Thoracic aorta (tissue), 2 donors: Measurements from ENCODE around the gene ZNF69. TPM values are rescaled to one million over a fixed set of nuclear protein-coding genes. Genes with fewer than 3 reads are reported as not detected.
A peak's percentile ranks its signal among the peaks of the same experiment; 100 is the strongest.
"Not testable (repeated sequence)": the region's sequence is repeated elsewhere in the genome, so short reads cannot be mapped to it uniquely, and the experiment has no call there.

Experiments
- ATAC-seq: fragments of 150-250 bp; one replicate; pipeline ENCODE4 v1.8.0; 2017; ENCODE audit warnings: low read depth; ENCODE audit not compliant: insufficient number of reproducible peaks, low FRiP score
- DNase-seq: peaks from one replicate; pipeline ENCODE4 v3.0.0-alpha.2; 2020; ENCODE audit warnings: low spot score
- H3K27ac ChIP-seq, 2 donors: fragments of 200-600 bp; sonication (generic); 1 replicate in 1 of 2; 2 replicates in 1 of 2; pipeline ENCODE4 v1.5.1; 2016; ENCODE audit warnings: mild to moderate bottlenecking in 2 of 2, moderate library complexity in 2 of 2
- H3K27me3 ChIP-seq: fragments of 200-600 bp; sonication (generic); replicated peaks from 2 replicates; pipeline ENCODE4 v1.6.0; 2016; ENCODE audit warnings: mild to moderate bottlenecking; ENCODE audit not compliant: insufficient read depth
- H3K36me3 ChIP-seq: fragments of 200-600 bp; sonication (generic); one replicate; pipeline ENCODE4 v1.5.1; 2016
- H3K4me1 ChIP-seq, 2 donors: fragments of 200-600 bp; sonication (generic); 1 replicate in 1 of 2; 2 replicates in 1 of 2; pipeline versions ENCODE4 v1.5.1 to v1.6.0; 2016; ENCODE audit warnings: low read depth in 2 of 2, mild to moderate bottlenecking in 1 of 2; ENCODE audit not compliant: control insufficient read depth in 1 of 2
- H3K4me3 ChIP-seq: fragments of 200-600 bp; sonication (generic); 2 replicates; pipeline ENCODE4 v1.5.1; 2016; ENCODE audit warnings: mild to moderate bottlenecking
- H3K9me3 ChIP-seq: fragments of 200-600 bp; sonication (generic); 2 replicates; pipeline ENCODE4 v1.5.1; 2016
- CTCF ChIP-seq: fragments of 200-600 bp; sonication (generic); IDR thresholded peaks from one replicate; pipeline ENCODE4 v1.5.1; 2019; ENCODE audit warnings: antibody characterized with exemption
- total RNA-seq, 2 donors: library from RNA; depleted of rRNA; stranded (reverse); fragments of >200 nt; gene quantifications; one replicate each; pipeline versions ENCODE4 v1.1.0 to v1.2.3, GENCODE V29; 2016

ZNF69 gene
- total RNA-seq, 2 donors from 2014 or later, result 10.4 to 15.0 TPM

- Histone ChIP-seq H3K4me3 (no peak overlapping the region), H3K27me3 (no peaks in the 10 kb centered on the region), H3K9me3 (peaks cover 18% of the 10 kb centered on the region), H3K27ac (no peak overlapping the region), H3K4me1 (peaks cover 0 to 11% of the 10 kb centered on the region in 2 donors), H3K36me3 (peaks cover 23% of the 10 kb centered on the region)
- no peak for DNase-seq
- no peak for TF ChIP-seq CTCF
- no peak for ATAC-seq
These were observed 34.2 kb upstream of the ZNF69 start for GRCh38 chr19:11853358-11853757.

- Histone ChIP-seq H3K4me3 (no peak overlapping the region), H3K27ac (no peak overlapping the region), H3K4me1 (no peaks in the 10 kb centered on the region), H3K9me3 (peaks cover 50% of the 10 kb centered on the region), H3K27me3 (no peaks in the 10 kb centered on the region), H3K36me3 (peaks cover 35% of the 10 kb centered on the region)
- TF ChIP-seq CTCF, result no peak
- DNase-seq (no peak), ATAC-seq (no peak)
These were observed 30.9 kb upstream of the ZNF69 start for GRCh38 chr19:11856596-11857250.

GRCh38 chr19:11860721-11861120 is 26.9 kb upstream of the ZNF69 start:
- no peaks in the 10 kb centered on the region for H3K27me3 ChIP-seq
- peaks cover 26% of the 10 kb centered on the region for H3K36me3 ChIP-seq
- peaks cover 82% of the 10 kb centered on the region for H3K9me3 ChIP-seq

GRCh38 chr19:11861301-11861700 is 26.3 kb upstream of the ZNF69 start:
- ATAC-seq, result no peak
- no peak for TF ChIP-seq CTCF
- no peak for DNase-seq
- peaks cover 86% of the 10 kb centered on the region for H3K9me3 ChIP-seq
- H3K36me3 ChIP-seq, result peaks cover 27% of the 10 kb centered on the region
- H3K4me1 ChIP-seq, result no peaks in the 10 kb centered on the region
- no peaks in the 10 kb centered on the region for H3K27me3 ChIP-seq
- no peak overlapping the region for H3K27ac ChIP-seq
- no peak overlapping the region for H3K4me3 ChIP-seq

More at GRCh38 chr19:11860721-11861120, 26.9 kb upstream of the ZNF69 start:
- Histone ChIP-seq H3K4me3 (no peak overlapping the region), H3K27ac (no peak overlapping the region), H3K4me1 (no peaks in the 10 kb centered on the region)
- DNase-seq, result no peak
- no peak for TF ChIP-seq CTCF
- ATAC-seq, result no peak

GRCh38 chr19:11867766-11868165 is 19.8 kb upstream of the ZNF69 start:
- not testable (repeated sequence) for ATAC-seq, H3K27me3 ChIP-seq, DNase-seq, H3K4me1 ChIP-seq, H3K27ac ChIP-seq
- Histone ChIP-seq H3K36me3 (peaks cover 32% of the 10 kb centered on the region), H3K9me3 (peaks cover 84% of the 10 kb centered on the region), H3K4me3 (peak overlapping the region; percentile 5)

- no peak for TF ChIP-seq CTCF
- Histone ChIP-seq H3K36me3 (peaks cover 31% of the 10 kb centered on the region), H3K9me3 (peaks cover 80% of the 10 kb centered on the region), H3K27ac (no peak overlapping the region), H3K4me3 (no peak overlapping the region), H3K27me3 (no peaks in the 10 kb centered on the region), H3K4me1 (no peaks in the 10 kb centered on the region)
- DNase-seq, result no peak
- ATAC-seq, result no peak
These were observed 19.4 kb upstream of the ZNF69 start for GRCh38 chr19:11868188-11868587.
